CD4-positive, alpha-beta T cell treated with Interleukin-6 for 4 hours (primary cell): ENCODE measurements around the gene MYO7A.

Experiments used
- DNase-seq: peaks from one replicate; pipeline ENCODE4 v3.0.0-alpha.2; 2020; ENCODE audit warnings: mixed read lengths

Gene MYO7A

GRCh38 chr11:77129842-77130756 lies 2.1 kb downstream of the MYO7A start:
- DNase-seq, result no peak

DNA sequence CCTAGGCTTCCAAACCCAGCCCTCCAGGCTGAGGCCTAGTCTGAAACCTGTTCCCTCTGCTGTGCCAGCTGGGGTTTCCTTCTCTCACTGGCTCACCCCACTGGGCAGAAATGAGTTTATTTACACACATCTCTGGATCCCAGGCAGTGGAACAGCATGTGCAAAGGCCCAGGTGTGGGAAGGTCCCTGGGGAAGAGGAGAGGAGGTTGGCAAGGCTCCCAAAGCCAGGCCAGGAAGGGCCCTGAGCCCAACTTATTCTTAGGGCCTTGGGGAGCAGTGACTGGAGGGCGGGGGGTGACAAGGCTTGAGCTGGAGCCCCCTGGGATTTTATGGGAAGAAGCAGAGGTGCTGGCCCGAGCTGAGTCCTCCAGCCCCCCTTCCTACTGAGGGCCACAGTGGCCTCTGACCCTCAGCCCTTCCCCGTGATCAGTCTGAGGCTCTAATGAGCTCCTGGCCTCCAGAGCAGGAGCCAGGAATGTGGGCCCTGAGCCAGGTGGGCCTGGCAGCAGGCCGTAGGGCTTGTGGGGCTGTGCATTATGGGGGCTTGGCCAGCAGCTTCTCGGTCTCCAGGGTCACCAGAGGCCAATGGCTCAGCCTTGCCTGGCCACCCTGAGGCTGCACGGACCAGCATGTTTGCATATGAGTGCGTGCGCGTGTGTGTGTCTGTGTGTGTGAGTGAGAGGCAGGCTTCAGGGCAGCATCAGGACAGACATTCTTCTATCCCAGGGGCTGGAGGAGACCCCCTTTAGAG lies 2.9 kb downstream of the MYO7A start:
- no peak for DNase-seq

GRCh38 chr11:77131560-77131959 lies 3.5 kb downstream of the MYO7A start:
- DNase-seq, result no peak

- no peak for DNase-seq
Observed at GRCh38 chr11:77135069-77135468, 7.0 kb downstream of the MYO7A start.

DNA sequence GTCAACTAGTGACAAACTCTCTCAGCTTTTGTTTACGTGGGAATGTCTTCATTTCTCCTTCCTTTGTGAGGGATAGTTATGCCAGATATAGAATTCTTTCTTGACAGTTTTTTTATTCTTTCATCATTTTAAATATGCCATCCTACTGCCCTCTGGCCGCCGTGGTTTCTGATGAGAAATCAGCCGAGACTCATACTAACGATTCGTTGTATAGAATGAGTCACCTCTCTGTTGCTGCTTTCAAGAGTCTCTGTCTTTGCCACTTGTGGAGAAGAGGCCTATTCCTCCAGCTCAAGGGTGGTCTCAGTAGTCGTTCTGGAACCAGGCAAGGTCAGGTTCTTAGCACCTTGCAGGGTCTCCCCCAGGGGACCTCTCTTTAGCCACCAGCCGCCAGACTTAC lies 8.0 kb downstream of the MYO7A start:
- DNase-seq, result no peak

DNA sequence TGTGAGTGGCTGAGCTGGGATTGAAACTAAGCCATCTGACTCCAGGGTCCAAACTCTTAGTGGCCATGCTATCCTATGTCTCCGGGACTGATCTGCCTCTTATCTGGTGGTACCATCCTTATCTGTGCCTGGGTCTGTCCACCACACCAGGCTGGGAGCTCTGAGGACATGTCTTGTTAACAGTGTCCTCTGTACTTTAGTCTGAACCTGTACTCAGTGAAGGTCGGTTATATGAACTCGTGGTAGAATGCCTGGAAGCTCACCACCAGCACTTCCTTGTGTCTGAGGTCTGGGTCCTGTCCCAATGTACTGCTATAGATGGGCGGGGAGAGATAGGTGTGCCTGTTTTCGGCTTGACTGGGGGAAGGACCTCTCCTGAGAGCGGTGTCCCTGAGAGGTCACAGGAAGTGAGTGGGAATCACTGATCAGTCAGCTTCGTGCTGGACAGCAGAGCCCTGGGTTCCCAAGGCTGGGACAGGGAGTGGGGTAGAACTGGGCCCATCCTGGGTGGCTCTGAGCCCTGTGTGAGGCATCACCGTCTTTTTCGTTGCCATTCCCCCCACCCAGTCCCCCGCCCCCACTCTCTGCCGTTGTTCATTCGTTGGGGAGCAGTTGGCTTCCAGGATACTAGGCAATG lies 8.9 kb downstream of the MYO7A start:
- DNase-seq, result no peak

GRCh38 chr11:77137421-77137820 lies 9.4 kb downstream of the MYO7A start:
- DNase-seq, result no peak

GRCh38 chr11:77138106-77138649 lies 10.1 kb downstream of the MYO7A start:
- DNase-seq, result no peak

- DNase-seq, result no peak
Observed at GRCh38 chr11:77139201-77139600, 11.2 kb downstream of the MYO7A start.

DNA sequence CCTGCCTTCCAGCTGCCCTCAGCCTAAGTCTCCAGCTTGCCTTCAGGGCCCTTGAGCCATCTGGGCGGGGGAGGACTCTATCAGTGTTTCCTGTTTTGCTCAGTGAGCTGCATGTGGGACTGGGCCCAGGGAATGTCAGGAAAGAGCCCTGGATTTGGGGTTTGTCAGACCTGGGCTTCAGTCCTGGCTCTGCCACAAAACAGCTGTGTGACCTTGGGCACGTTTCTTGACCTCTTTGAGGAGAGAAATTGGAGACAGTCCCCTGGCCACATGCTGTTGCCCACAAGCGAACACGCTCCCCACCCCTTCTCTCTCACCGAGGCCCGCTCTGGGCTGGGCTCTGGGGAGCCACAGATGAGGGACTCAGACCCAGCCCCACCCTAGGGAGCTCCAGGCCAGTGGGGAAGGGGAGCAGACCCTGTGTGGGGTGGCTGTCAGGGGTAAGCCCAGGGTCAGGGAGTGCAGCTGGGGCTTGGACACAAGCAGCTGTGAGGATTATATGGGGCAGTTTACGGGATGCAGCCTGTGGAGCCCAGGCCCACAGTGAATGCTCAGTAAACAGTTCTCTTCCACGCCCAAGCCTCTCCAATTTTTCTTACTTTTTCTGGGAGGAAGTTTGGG lies 12.3 kb downstream of the MYO7A start:
- DNase-seq, result no peak

GRCh38 chr11:77141034-77141433 lies 13.0 kb downstream of the MYO7A start:
- no peak for DNase-seq

- DNase-seq, result no peak
Observed at GRCh38 chr11:77141475-77141874, 13.4 kb downstream of the MYO7A start.

DNA sequence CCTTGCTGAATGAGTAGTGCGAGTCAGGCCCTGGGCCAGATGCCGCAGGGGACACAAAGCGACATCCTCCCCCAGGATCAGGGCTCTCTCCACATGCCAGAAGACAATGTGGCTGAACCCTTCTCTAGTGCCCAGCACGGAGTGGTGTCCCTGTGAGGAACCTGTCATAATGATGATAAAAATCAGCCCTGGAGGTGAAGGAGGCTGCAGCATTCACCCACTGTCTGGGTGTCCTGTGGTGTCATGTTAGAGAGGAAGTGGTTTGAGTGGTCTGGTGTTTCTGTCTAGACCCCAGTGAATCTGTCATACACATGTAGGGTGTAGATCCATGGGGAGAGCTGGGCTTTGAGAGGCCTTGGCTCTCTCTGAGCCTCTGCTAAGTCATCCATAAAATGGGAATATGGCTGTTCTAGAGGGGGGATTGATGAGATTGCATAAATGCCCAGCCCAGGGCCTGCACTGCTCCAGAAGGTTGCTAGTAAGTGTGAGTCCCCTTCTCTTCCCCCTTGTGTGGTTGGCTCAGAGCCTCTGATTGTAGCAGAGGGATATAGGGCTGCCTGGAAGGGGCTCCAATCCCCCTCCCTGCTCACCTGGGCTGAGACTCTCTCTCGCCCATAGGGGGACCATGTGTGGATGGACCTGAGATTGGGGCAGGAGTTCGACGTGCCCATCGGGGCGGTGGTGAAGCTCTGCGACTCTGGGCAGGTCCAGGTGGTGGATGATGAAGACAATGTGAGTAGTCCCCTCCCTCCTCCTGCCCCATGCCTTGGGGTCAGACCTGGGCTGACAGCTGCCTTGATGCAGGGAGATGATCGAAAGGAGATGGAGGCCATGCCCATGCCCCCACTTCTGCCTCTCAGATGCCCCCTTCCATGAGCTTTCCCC lies 14.3 kb downstream of the MYO7A start:
- DNase-seq, result no peak

DNA sequence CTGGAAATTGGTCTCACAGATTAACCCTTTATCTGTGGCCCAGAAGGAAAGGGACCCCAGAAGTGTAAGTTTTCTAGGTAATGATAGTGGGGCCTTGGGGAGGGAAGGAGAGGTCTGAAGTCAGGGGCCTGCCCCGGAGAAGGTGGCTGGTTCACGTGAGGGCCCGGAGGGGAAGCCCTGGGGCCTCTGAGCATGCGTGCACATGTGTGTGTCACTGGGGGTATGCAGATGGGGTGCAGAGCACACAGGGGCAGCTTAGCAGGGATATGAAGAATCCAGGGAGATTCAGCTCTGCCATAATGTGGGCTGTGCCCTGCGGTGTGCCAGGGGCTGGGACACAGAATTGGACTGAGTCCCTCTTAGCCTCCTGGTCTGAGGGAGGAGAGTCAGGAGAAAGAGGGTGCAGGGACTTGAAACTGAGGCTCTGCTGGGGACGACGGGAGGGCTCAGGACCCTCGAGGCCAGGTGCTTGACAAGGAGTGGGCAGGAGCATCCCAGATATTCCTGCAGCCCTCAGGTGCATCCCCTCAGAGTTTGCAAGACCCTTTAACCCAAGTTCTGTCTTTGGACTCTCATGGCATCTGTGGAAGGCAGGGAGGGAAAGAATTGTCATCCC lies 15.5 kb downstream of the MYO7A start:
- no peak for DNase-seq

GRCh38 chr11:77144196-77144856 lies 16.3 kb downstream of the MYO7A start:
- no peak for DNase-seq

DNA sequence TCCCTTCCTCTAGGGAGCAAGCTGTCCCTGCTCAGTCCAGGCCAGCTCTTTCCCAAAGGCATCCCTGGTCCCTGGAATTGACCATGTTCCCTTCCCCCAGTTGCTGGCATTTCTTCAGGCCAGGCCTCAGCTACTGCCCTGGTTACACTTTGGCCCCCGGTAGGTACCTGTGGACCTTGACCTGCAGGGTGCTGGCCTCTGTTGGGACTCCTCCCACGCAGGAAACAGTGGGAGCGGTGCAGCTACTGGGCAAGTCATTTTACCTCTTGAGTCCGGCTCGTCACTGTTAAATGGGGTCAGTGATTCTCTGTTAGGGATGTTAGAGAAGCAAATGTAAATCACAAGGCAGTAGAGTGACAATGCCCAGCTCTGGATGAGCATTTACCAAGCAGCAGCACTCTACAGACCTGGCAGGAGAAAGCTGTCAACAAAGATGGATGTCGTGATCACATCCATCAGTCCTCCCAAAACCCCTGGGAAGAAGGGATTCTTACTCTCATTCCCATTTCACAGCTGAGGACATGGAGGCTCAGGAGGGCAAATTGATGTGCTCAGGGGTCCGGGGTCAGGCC lies 16.9 kb downstream of the MYO7A start:
- DNase-seq, result no peak

DNA sequence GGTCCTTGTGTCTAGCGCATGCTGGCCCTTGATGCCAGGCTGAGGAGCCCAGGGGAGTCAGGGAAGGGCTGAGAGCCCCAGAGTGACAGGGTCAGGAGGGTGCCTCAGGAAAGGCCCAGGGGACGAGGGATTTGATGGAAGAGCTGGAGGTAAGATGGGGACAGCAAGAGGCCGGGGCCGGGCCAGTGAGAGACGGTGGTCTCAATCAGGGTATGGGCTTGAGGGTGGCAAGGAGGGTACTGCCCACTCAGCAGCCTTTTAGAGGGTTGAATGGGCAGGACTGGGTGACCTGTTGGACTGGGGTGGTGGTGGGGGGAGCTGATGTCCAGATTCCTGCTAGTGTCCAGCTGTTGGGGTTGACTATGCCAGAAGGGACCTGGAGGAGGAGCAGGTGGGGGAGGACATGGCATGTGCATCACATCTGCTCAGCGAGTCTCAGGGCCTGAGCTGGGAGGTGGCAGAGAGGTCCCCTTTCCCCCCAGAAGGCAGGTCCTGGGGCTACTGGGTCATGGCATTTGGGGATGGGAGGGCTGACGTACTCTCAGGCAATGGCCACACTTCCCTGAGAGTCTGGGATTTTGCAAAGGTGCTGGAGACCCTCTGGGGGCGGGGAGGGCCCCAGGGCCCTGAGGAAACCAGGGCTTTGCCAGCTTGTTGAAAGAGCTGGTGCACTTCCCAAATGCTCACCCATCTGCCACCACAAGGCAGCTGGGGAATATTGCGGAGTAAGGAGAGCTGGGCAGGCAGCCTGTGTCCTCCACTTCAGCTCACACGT lies 18.4 kb downstream of the MYO7A start:
- no peak for DNase-seq

DNA sequence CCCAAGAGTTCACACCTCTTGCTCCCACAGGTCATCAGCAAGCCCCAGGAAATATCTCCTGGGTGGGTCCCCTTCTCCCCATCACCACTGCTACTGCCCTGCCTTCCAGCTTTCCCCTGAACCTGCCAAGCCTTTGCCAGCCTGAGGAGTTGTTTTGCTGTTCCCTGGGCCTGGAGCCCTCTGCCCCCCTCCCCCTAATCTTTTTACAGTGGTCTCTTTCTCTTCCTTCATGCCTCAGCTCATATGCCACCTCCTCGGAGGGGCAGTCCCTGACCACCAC lies 18.9 kb downstream of the MYO7A start:
- no peak for DNase-seq

DNA sequence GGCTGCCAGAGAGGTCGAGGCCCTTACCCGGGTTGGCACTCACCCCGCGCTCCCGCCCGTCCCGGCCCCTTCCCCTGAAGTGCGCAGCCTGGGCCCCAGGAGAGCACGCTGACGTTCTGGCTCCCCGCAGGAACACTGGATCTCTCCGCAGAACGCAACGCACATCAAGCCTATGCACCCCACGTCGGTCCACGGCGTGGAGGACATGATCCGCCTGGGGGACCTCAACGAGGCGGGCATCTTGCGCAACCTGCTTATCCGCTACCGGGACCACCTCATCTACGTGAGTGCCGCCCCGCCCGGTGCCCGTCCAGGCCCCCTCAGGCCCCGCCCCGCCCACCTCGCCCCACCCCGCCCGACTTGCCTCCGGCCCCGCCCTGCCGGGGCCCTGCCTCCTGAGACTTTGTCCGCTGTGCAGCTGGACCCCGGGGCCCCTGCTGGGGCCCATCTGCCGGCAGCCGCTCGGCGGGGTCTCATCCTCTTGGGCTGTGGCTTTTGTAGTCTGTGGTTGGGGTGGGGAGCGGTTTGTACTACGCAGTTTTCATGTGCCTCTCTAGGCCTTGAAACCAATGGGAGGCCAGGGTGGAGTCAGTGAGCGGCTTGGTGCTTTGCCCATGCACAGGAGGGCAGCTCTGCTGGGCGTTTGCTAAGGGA lies 19.7 kb downstream of the MYO7A start:
- DNase-seq, result peak; percentile 45
